Activated naive CD4-positive, alpha-beta T cell treated with anti-CD3 and anti-CD28 coated beads, Interleukin-2, amount 50 U/mL, for 16 hours (primary cell): Measurements from ENCODE around the gene GABARAP.
A peak's percentile ranks its signal among the peaks of the same experiment; 100 is the strongest.
"Not testable (repeated sequence)": the region's sequence is repeated elsewhere in the genome, so short reads cannot be mapped to it uniquely, and the experiment has no call there.

Experiments used
- DNase-seq: peaks from one replicate; pipeline ENCODE4 v3.0.0-alpha.2; 2020

GABARAP gene

GRCh38 chr17:7260651-7261378 lies 18.6 kb upstream of the GABARAP start:
- no peak for DNase-seq

- no peak for DNase-seq
Observed at GRCh38 chr17:7260151-7260550, 17.9 kb upstream of the GABARAP start.

- no peak for DNase-seq
Observed at GRCh38 chr17:7259555-7259889, 17.3 kb upstream of the GABARAP start.

- no peak for DNase-seq
Observed at GRCh38 chr17:7258731-7259554, 16.7 kb upstream of the GABARAP start.

- no peak for DNase-seq
Observed at GRCh38 chr17:7256766-7257456, 14.7 kb upstream of the GABARAP start.

GRCh38 chr17:7254511-7254910 lies 12.3 kb upstream of the GABARAP start:
- DNase-seq = no peak

GRCh38 chr17:7253082-7253481 lies 10.8 kb upstream of the GABARAP start:
- no peak for DNase-seq

- peak; percentile 84 for DNase-seq
Observed at GRCh38 chr17:7252176-7253043, 10.2 kb upstream of the GABARAP start, which contains the start of gene ELP5. Gene ELP5 (plus strand): TSS chr17:7252215. CDS start chr17:7252551, 336 bp downstream.

- DNase-seq = peak; percentile 95
Observed at GRCh38 chr17:7251661-7252175, 9.5 kb upstream of the GABARAP start, which contains the start of gene CTDNEP1. Gene CTDNEP1 (minus strand): TSS chr17:7251734. CDS start chr17:7251296, 438 bp downstream.

- no peak for DNase-seq
Observed at GRCh38 chr17:7250695-7251627, 8.7 kb upstream of the GABARAP start.

GRCh38 chr17:7249830-7250229 lies 7.6 kb upstream of the GABARAP start:
- DNase-seq = no peak

GRCh38 chr17:7249214-7249613 lies 7.0 kb upstream of the GABARAP start:
- DNase-seq = no peak

GRCh38 chr17:7248796-7249195 lies 6.5 kb upstream of the GABARAP start:
- no peak for DNase-seq

GRCh38 chr17:7246779-7247178 lies 4.5 kb upstream of the GABARAP start:
- DNase-seq = no peak

- not testable (repeated sequence) for DNase-seq
Observed at GRCh38 chr17:7243838-7244237, 1.6 kb upstream of the GABARAP start.

- DNase-seq = no peak
Observed at GRCh38 chr17:7243453-7243729, 1.1 kb upstream of the GABARAP start.

- peak; percentile 91 for DNase-seq
Observed at GRCh38 chr17:7242717-7243452, 636 bp upstream of the GABARAP start.

GRCh38 chr17:7241090-7241733 lies 1.0 kb downstream of the GABARAP start:
- no peak for DNase-seq

- DNase-seq = no peak
Observed at GRCh38 chr17:7240375-7240774, 1.9 kb downstream of the GABARAP start.
